COR-L47 (cell line): ENCODE data around the gene DEPDC1B.
"Not testable (repeated sequence)": the region's sequence is repeated elsewhere in the genome, so short reads cannot be mapped to it uniquely, and the experiment has no call there.

ENCODE experiments used
- DNase-seq: peaks from one replicate; lab custom pipeline; 2025; lab: John Stamatoyannopoulos, UW

The DEPDC1B gene

DNA sequence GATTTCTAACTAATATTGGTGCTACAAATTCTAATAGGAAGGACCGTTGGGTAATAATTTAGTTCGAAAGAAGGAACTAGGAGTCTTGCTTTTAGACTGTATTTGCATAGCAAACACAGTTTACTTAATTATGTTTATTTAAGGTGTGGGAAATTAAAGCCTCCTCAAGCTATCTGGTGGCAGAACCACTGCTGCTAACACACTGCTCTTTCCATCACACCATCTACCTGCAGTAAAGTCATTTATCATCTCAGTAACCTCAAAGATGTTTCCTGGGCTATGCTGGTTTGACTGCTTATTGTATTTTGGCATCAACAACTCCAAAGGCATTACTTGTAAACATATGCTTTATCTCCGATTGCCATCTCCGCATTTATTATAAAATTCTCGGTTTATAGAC lies 114.3 kb downstream of the DEPDC1B start:
- peak; percentile 21 for DNase-seq

DNA sequence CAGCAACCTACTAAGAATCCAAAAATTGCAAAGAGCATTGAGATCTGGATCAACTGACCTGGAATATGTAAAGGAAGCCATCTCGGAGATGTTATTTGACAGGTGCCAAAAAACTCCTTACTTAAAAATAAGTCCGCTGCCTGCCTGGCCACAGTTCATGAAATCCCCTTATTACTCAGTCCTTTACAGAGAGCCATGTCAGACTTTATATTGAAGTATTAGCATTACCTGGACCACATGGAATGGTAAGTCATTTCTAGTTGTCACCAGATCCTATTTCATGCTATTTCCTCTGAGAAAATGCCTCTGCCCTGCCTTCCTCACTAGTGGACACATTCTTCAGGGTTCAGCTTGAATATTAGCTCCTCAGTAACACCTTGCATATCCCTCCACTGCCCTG lies 115.7 kb downstream of the DEPDC1B start:
- no peak for DNase-seq

DNA sequence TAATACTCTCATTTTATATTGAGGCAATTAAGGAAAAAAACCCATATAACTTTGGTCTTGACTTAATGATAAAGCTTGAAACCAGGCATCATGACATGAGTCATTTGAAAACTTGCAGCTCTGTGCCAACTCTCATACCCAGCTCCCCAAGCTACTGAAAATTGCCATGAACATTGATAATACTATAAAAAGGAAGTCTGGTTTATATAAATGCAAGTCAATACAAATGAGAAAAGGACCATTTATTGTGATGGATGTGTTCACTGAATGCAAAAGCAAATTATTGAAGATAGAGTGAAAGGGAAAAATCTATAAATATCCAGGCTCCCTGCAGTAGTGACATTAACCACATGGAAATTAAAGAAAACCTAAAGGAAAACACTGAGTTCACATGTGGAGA lies 116.3 kb downstream of the DEPDC1B start:
- no peak for DNase-seq

DNA sequence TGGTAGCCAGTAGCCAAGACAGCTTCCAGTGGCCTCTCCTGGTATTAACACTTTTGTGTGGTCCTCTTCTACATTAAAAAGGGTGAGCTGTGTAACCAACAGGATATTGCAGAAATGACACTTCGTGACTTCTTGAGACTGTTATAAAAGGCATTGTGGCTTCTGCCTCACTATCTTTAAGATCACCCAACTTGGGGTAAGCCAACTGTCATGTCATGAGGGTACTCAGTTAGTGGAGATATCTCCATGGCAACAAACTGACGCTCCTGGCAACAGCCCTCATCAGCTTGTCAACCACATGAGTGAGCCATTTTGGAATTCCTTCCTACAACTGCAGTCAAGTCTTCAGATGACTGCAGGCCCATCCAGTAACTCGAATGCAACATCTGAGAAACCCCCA lies 121.7 kb downstream of the DEPDC1B start:
- DNase-seq = no peak

DNA sequence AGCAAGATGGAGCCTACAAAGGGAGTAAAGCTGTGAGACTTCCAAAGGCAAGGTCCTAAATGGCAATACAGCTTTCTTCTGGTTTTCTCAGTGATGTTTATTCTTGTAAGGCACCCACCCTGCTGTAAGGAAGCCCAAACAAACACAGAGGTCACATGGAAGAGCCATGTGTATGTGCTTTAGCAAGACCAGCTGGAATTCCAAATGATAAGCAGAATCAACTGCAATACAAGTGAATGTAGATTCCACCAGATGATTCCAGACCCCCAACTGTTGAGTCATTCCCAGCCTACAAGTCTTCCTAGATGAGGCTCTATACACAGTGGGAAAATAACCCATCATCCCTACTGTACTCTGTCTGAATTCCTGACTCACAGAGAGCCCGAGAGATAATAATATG lies 122.8 kb downstream of the DEPDC1B start:
- no peak for DNase-seq

DNA sequence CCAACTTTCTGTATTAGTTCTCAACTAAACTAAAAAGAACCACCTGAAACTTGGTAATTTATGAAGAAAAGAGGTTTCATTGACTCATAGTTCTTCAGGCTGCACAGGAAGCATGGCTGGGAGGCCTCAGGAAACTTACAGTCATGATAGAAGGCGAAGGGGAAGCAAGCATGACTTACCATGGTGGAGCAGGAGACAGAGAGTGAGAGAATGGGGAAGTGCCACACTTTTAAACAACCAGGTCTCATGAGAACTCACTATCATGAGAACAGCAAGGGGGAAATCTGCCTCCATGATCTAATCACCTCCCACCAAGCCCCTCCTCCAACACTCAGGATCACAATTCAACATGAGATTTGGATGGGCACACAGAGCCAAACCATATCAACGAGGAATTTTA lies 123.5 kb downstream of the DEPDC1B start:
- DNase-seq = no peak

DNA sequence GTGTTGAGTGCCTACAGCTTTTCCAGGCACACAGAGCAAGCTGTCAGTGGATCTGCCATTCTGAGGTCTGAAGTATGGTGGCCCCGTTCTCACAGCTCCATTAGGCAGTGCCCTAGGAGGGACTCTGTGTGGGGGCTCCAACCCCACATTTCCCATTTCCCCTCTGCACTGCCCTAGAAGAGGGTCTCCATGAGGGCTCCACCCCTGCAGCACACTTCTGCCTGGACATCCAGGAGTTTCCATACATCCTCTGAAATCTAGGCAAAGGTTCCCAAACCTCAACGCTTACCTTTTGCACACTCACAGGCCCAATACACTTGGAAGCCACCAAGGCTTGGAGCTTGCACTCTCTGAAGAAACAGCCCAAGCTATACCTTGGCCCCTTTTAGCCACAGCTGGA lies 131.3 kb downstream of the DEPDC1B start:
- DNase-seq = no peak

DNA sequence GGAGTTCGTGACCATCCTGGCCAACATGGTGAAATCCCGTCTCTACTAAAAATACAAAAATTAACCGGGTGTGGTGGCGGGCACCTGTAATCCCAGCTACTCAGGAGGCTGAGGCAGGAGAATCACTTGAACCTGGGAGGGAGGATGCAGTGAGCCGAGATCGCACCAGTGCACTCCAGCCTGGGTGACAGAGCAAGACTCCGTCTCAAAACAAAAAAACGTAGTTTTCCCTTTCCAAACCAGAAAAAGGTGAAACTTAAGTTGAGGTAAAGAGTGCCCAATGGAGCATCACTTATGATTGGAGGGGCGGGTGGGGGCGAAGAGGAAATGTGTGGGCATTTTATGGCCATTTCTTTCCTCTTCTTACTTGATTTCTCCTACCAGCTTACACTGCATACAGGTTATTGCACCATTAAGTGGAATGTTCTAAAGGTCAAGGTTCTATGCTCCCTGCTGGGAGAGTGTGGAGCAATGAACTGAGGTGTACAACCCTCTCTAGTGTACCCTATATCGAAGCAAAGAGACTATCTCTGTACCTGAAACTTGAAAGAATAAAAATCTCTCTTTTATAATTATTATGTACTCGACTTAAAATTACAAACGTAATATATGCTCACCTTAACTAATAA lies 136.2 kb downstream of the DEPDC1B start:
- DNase-seq = no peak

DNA sequence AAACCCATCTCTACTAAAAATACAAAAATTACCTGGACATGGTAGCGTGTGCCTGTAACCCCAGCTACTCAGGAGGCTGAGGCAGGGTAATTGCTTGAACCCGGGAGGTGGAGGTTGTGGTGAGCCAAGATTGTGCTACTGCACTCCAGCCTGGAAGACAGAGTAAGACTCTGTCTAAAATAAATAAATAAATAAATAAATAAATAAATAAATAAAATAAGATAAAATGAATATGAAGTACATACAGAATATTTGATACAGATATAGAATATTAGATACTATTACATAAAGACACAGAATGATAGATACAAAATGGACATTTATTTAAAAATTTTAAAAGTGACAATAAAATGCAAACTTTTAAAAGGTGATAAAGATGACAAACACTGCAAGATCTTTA lies 146.7 kb downstream of the DEPDC1B start:
- DNase-seq = not testable (repeated sequence)

DNA sequence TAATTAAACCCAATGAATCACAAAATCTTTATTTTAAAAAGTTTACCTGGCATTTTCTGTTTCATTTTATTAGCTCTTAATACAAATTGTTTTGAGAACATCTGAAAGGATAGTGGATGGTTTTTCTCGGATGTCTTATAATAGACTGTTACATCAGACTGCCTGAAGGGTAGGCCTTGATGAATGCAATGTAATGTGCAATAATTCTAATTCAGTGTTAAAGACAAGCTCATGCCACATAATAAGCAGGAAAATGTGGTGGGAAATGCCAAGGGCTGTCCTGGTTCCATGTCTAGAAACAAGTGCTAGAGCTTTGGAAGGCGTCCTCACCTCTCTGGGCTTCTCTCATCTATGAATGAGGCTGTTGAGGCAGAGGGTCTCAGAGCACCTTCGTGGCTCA lies 148.1 kb downstream of the DEPDC1B start:
- DNase-seq = no peak

DNA sequence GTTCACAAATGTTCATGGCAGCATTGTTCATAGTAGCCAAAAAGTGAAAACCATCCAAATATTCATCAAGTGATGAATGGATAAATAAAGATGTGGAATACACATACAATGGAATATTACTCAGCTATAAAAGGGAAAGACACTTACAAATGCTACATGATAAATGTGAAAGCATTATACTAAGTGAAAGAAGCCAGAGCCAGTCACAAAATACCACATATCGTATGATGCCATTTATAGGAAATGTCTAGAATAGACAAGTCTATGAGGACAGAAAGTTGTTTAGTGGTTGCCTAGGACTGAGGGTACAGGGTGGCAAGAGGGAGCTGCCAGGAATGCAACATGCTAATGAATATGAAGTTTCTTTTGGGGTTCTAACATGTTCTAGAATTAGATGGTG lies 148.7 kb downstream of the DEPDC1B start:
- DNase-seq = no peak

DNA sequence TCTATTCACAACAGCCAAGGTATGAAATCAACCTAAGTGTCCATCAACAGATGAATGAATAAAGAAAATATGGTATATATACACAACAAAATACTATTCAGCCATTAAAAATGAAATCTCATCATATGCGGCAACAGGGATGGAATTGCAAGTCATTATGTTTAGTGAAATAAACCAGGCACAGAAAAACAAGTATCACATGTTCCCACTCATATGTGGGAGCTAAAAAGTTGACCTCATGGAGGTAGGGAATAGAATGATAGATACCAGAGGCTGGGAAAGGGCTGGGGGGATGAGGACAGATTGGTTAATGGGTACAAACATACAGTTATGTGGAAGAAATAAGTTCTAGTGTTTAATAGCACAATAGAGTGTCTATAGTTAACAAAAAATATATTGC lies 149.7 kb downstream of the DEPDC1B start:
- no peak for DNase-seq

DNA sequence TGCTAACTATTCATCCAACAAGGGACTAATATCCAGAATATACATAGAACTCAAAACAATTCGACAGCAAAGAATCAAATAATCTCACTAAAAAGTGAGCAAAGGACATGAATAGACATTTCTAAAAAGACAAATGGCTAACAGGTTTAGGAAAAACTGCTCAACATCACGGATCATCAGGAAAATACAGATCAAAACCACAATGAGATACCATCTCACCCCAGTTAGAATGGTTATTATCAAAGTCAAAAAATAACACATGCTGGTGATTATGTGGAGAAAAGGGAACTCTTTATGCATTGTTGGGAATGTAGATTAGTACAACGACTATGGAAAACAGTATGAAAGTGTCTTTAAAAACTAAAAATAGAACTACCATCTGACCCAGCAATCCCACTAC lies 150.1 kb downstream of the DEPDC1B start:
- no peak for DNase-seq
